ENCODE results near the gene TSPAN4. TPM values are rescaled to one million over a fixed set of nuclear protein-coding genes. Genes with fewer than 3 reads are reported as not detected.
A peak's percentile ranks its signal among the peaks of the same experiment; 100 is the strongest.

Gene TSPAN4
- total RNA-seq, 1 experiment from 2014 or later, result 43.6 TPM

DNA sequence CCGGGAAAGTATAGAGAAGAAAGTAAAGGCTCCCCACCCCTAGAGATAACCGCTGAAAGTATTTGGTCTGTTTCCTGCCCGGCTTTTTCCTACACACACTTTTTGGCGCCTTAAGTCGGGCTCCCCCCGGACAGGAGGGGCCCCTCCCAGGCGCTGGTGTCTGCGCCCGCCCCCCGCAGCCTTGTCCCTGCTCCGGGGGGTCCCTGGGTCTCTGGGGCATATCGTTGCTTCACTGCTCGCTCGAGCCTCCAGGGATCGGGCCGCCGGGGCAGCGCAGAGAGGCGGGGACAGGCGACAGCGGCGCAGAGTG is 15.9 kb upstream of the TSPAN4 start:
- Histone ChIP-seq H3K27ac (no peak overlapping the region), H3K27me3 (ENCODE audit: insufficient read depth, low read depth) (no peaks in the 10 kb centered on the region), H3F3A (ENCODE audit: insufficient read depth, low read depth) (peaks cover 8% of the 10 kb centered on the region; the same call in 1 of the 2 replicates), H3K4me2 (peak overlapping the region; percentile 84), H3K4me3 (peak overlapping the region; percentile 57), H2AFZ (peak overlapping the region; percentile 82; the same call in 1 of the 2 replicates), H3K79me2 (ENCODE audit: low read depth) (peaks cover 3% of the 10 kb centered on the region; the same call in 1 of the 2 replicates), H3K4me1 (replicated peaks; ENCODE audit: insufficient read depth) (peaks cover 27% of the 10 kb centered on the region), H3K36me3 (ENCODE audit: low read depth) (no peaks in the 10 kb centered on the region), H3K9me3 (ENCODE audit: insufficient read depth, low read depth) (no peaks in the 10 kb centered on the region), H3K9me2 (ENCODE audit: insufficient read depth) (no peaks in the 10 kb centered on the region), H4K20me1 (ENCODE audit: insufficient read depth) (peaks cover 11% of the 10 kb centered on the region)
- POLR2A ChIA-PET (ENCODE audit: unreplicated experiment), result no interaction called here
- CTCF ChIA-PET, result no interaction called here
- no peak for TF ChIP-seq EZH2 (IDR thresholded peaks at IDR 0.05; ENCODE audit: low read depth)
- TF ChIP-seq, protein P1, sequence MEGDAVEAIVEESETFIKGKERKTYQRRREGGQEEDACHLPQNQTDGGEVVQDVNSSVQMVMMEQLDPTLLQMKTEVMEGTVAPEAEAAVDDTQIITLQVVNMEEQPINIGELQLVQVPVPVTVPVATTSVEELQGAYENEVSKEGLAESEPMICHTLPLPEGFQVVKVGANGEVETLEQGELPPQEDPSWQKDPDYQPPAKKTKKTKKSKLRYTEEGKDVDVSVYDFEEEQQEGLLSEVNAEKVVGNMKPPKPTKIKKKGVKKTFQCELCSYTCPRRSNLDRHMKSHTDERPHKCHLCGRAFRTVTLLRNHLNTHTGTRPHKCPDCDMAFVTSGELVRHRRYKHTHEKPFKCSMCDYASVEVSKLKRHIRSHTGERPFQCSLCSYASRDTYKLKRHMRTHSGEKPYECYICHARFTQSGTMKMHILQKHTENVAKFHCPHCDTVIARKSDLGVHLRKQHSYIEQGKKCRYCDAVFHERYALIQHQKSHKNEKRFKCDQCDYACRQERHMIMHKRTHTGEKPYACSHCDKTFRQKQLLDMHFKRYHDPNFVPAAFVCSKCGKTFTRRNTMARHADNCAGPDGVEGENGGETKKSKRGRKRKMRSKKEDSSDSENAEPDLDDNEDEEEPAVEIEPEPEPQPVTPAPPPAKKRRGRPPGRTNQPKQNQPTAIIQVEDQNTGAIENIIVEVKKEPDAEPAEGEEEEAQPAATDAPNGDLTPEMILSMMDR (conservative IDR thresholded peaks at IDR 0.05), result no peak
- BruUV-seq (replicated peaks), result no TSS peak
- intact Hi-C loops (cut with micrococcal nuclease; ENCODE audit: unreplicated experiment), result no loop called here
- DNase-seq, result peak in 1 of 2 experiments; percentile 8

DNA sequence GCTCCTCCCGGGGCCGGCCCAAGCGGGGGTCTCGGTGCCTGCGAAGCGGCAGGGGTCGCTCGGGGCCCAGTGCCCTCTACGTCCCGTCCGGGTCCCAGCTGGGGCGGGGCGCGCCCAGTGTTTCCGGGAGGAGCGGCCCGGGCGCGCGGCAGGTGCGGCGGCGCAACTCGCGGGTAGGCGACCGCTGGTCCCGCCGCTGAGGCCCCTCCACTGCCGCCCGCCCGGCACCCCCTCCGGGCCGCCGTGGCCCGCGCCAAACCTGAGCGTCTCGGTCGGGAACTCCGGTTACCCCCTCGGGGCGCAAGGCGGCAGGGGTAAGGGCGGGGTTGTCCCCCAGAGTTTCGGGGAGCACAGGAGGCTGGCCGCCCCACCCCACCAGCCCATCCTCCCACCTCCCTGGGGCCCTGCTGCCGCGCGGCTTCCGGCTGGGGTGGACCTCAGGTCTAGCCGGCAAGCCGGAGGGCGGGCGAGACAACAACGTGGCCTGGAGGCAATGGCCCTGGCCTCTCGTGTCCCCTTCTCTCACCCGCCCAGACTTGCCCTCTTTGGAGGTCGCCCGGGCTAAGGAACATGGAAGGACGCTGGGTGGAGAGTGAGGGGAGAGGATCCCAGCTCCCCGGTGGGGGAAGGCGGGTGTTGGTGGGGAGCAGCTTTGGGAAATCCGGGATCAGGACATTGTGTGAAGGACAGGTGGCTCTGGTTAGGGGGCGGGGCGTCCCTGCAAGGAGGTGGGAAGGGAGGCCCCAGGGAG is 15.3 kb upstream of the TSPAN4 start:
- Histone ChIP-seq H3K4me1 (replicated peaks; ENCODE audit: insufficient read depth) (peaks cover 27% of the 10 kb centered on the region), H2AFZ (peak overlapping the region; percentile 82), H3K9me2 (ENCODE audit: insufficient read depth) (no peaks in the 10 kb centered on the region), H4K20me1 (ENCODE audit: insufficient read depth) (peaks cover 6% of the 10 kb centered on the region), H3K9me3 (ENCODE audit: insufficient read depth, low read depth) (no peaks in the 10 kb centered on the region), H3K36me3 (ENCODE audit: low read depth) (no peaks in the 10 kb centered on the region), H3K4me3 (peak overlapping the region; percentile 57), H3K27ac (peak overlapping the region; percentile 52), H3K79me2 (ENCODE audit: low read depth) (no peaks in the 10 kb centered on the region), H3F3A (ENCODE audit: insufficient read depth, low read depth) (peaks cover 8% of the 10 kb centered on the region; the same call in 1 of the 2 replicates), H3K4me2 (peak overlapping the region; percentile 84), H3K27me3 (ENCODE audit: insufficient read depth, low read depth) (no peaks in the 10 kb centered on the region)
- DNase-seq, result peak; percentile 44 to 75
- no peak for TF ChIP-seq EZH2 (IDR thresholded peaks at IDR 0.05; ENCODE audit: low read depth)
- TF ChIP-seq, protein P1 (conservative IDR thresholded peaks at IDR 0.05), result no peak
- ChIA-PET POLR2A (ENCODE audit: unreplicated experiment) (no interaction called here), CTCF (no interaction called here)
- BruUV-seq (replicated peaks), result TSS peak; percentile 29
- intact Hi-C loops (cut with micrococcal nuclease; ENCODE audit: unreplicated experiment), result no loop called here

DNA sequence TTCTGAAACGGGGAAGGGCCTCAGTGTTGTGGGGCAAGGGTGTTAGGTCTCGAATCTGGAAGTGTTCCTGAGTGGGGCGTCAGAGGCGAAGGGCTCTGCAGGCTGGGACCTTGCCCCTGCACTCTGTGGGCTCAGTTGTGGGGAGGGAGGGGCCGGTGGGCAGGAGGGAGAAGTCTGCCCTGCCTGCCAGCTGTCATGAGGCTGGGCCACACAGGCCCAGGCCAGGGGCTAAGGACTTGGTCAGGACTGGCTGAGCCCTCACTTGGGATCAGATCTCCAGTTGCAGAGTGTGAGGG is 14.8 kb upstream of the TSPAN4 start, which contains the start of gene CRACR2B:
Gene CRACR2B (plus strand): TSS at position 23 of the 296 bp plus-strand sequence. CDS start 689 bp downstream, outside the sequence.
- Histone ChIP-seq H3K27me3 (ENCODE audit: insufficient read depth, low read depth) (no peaks in the 10 kb centered on the region), H3K79me2 (ENCODE audit: low read depth) (no peaks in the 10 kb centered on the region), H2AFZ (peak within 1 kb of the TSS; percentile 82), H3K4me3 (peak within 1 kb of the TSS; percentile 57), H3K4me2 (peak within 1 kb of the TSS; percentile 84), H3K27ac (peak within 1 kb of the TSS; percentile 52), H3K36me3 (ENCODE audit: low read depth) (no peaks in the 10 kb centered on the region), H3K9me3 (ENCODE audit: insufficient read depth, low read depth) (no peaks in the 10 kb centered on the region), H4K20me1 (ENCODE audit: insufficient read depth) (peaks cover under 1% of the 10 kb centered on the region; the same call in 1 of the 2 replicates), H3K9me2 (ENCODE audit: insufficient read depth) (no peaks in the 10 kb centered on the region), H3F3A (ENCODE audit: insufficient read depth, low read depth) (peaks cover 8% of the 10 kb centered on the region; the same call in 1 of the 2 replicates), H3K4me1 (replicated peaks; ENCODE audit: insufficient read depth) (peaks cover 27% of the 10 kb centered on the region)
- TF ChIP-seq, protein P1 (conservative IDR thresholded peaks at IDR 0.05), result no peak
- no peak for TF ChIP-seq EZH2 (IDR thresholded peaks at IDR 0.05; ENCODE audit: low read depth)
- no peak for DNase-seq
- intact Hi-C loops (cut with micrococcal nuclease; ENCODE audit: unreplicated experiment), result no loop called here
- ChIA-PET CTCF (no interaction called here), POLR2A (ENCODE audit: unreplicated experiment) (no interaction called here)
- no TSS peak for BruUV-seq (replicated peaks)

All from PC-9 (cell line).